GM12878 (cell line): ENCODE results near the gene MSI2. TPM values are rescaled to one million over a fixed set of nuclear protein-coding genes. Genes with fewer than 3 reads are reported as not detected.

Experiments used
- BMI1 ChIP-seq: fragments of 450-650 bp; IDR thresholded peaks from 2 replicates; pipeline ENCODE4 v1.6.1; 2016; ENCODE audit warnings: mild to moderate bottlenecking, moderate library complexity, borderline replicate concordance
- CEBPB ChIP-seq, 2 experiments: fragments of 150-350 bp in 1 of 2; IDR thresholded peaks; 2 replicates each; pipeline ENCODE4 v1.6.1; 2012 to 2014; ENCODE audit warnings: low read depth in 2 of 2, low read length in 2 of 2, borderline replicate concordance in 1 of 2, inconsistent platforms in 1 of 2
- CHD1 ChIP-seq: IDR thresholded peaks from 2 replicates; pipeline ENCODE4 v1.6.1; 2012; ENCODE audit warnings: low read depth, low read length, improper control_type of control experiment
- CREM ChIP-seq: IDR thresholded peaks from 2 replicates; pipeline ENCODE4 v1.6.1; 2014; ENCODE audit warnings: antibody characterized with exemption, low read depth
- EED ChIP-seq: sonication (generic); IDR thresholded peaks from 2 replicates; pipeline ENCODE4 v1.6.1; 2016; ENCODE audit warnings: antibody characterized with exemption, low read depth
- KAT2A ChIP-seq: conservative IDR thresholded peaks from 2 replicates; pipeline ENCODE4 v1.6.1; 2011; ENCODE audit warnings: low read depth, low read length; ENCODE audit not compliant: control insufficient read depth
- NR2F1 ChIP-seq: fragments of 450-650 bp; conservative IDR thresholded peaks from 2 replicates; pipeline ENCODE4 v1.6.1; 2017; ENCODE audit warnings: mild to moderate bottlenecking
- POLR2A ChIP-seq: IDR thresholded peaks from 2 replicates; pipeline ENCODE4 v1.6.1; 2011; ENCODE audit warnings: low read depth, mild to moderate bottlenecking, low read length
- RAD21 ChIP-seq: IDR thresholded peaks from 2 replicates; pipeline ENCODE4 v1.6.1; 2011; ENCODE audit warnings: mild to moderate bottlenecking, low read depth, low read length, moderate library complexity; ENCODE audit not compliant: insufficient read depth
- RFX5 ChIP-seq: IDR thresholded peaks from 2 replicates; pipeline ENCODE4 v1.6.1; 2011; ENCODE audit warnings: low read depth, low read length, improper control_type of control experiment
- SMC3 ChIP-seq: IDR thresholded peaks from 2 replicates; pipeline ENCODE4 v1.6.1; 2011; ENCODE audit warnings: low read length, improper control_type of control experiment, borderline replicate concordance
- polyA plus RNA-seq, 11 experiments: library from polyadenylated mRNA; depleted of rRNA in 4 of 11; unstranded in 6 of 11; stranded (reverse) in 5 of 11; fragments of >200 nt; fragmentation: Nextera tagmentation in 4 of 11; fragmentation: Illumina TruSeq in 1 of 11; extraction: Ambion mirVana in 4 of 11; extraction: Trizol in 1 of 11; gene quantifications; 1 replicate in 1 of 11; 2 replicates in 10 of 11; pipeline versions ENCODE4 v1.2.1 to v1.2.3, GENCODE V29; 2011 to 2016; ENCODE audit warnings: inconsistent platforms in 2 of 11, missing spikeins in 2 of 11, low read depth in 1 of 11
- total RNA-seq, 4 experiments: library from RNA; depleted of rRNA in 3 of 4; stranded (reverse); fragments of >200 nt in 3 of 4; fragmentation: Illumina TruSeq in 1 of 4; extraction: Trizol in 1 of 4; gene quantifications; 2 replicates each; pipeline versions ENCODE4 v1.2.1 to v1.2.3, GENCODE V29; 2013 to 2021
- TF ChIP-seq, protein P1 (sequence below): fragments of 450-650 bp; IDR thresholded peaks from 2 replicates; pipeline ENCODE4 v1.6.1; 2014; ENCODE audit warnings: mild to moderate bottlenecking
- TF ChIP-seq, protein P2 (sequence below): IDR thresholded peaks from 2 replicates; pipeline ENCODE4 v1.6.1; 2012; ENCODE audit warnings: mild to moderate bottlenecking, low read depth, low read length
- TF ChIP-seq, protein P3 (sequence below): fragments of 450-650 bp; conservative IDR thresholded peaks from 2 replicates; pipeline ENCODE4 v1.6.1; 2017; ENCODE audit warnings: mild to moderate bottlenecking, moderate library complexity

The MSI2 gene
- total and polyA plus RNA-seq, 10 of the 15 experiments (the other 5 are each of a cell fraction or from before 2014, with no cell fraction given): 6.1 to 76.1 (median 42.0) TPM

DNA sequence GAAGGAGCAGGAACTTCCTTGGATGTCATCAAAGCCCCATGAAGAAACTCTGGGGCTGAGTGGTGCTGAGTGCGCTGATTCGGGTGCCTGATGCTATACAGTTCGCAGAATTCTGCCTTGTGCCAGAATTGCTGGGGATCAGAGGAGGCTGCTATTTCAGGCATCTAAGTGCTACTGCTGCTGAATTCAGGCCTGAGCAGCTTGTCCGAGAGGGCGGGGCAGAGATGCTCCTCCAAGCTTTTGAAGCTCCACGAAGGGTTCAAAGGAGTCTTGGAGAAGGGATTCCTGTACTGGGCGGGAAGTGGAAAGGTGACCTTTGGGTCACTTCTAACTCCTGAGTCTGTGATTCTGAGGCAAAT, 260.9 kb downstream of the MSI2 start (continued):
- TF ChIP-seq CREM (no peak), EED (no peak), SMC3 (no peak), BMI1 (no peak), CHD1 (no peak), KAT2A (no peak), POLR2A (no peak), RAD21 (no peak), RFX5 (no peak), NR2F1 (no peak), CEBPB (IDR thresholded peaks at IDR 0.05; ENCODE audit: borderline replicate concordance in 1 of 2, low read depth in 2 of 2, low read length in 2 of 2) (no peak)
- TF ChIP-seq, protein P1, sequence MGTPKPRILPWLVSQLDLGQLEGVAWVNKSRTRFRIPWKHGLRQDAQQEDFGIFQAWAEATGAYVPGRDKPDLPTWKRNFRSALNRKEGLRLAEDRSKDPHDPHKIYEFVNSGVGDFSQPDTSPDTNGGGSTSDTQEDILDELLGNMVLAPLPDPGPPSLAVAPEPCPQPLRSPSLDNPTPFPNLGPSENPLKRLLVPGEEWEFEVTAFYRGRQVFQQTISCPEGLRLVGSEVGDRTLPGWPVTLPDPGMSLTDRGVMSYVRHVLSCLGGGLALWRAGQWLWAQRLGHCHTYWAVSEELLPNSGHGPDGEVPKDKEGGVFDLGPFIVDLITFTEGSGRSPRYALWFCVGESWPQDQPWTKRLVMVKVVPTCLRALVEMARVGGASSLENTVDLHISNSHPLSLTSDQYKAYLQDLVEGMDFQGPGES: no peak
- TF ChIP-seq, protein P2, sequence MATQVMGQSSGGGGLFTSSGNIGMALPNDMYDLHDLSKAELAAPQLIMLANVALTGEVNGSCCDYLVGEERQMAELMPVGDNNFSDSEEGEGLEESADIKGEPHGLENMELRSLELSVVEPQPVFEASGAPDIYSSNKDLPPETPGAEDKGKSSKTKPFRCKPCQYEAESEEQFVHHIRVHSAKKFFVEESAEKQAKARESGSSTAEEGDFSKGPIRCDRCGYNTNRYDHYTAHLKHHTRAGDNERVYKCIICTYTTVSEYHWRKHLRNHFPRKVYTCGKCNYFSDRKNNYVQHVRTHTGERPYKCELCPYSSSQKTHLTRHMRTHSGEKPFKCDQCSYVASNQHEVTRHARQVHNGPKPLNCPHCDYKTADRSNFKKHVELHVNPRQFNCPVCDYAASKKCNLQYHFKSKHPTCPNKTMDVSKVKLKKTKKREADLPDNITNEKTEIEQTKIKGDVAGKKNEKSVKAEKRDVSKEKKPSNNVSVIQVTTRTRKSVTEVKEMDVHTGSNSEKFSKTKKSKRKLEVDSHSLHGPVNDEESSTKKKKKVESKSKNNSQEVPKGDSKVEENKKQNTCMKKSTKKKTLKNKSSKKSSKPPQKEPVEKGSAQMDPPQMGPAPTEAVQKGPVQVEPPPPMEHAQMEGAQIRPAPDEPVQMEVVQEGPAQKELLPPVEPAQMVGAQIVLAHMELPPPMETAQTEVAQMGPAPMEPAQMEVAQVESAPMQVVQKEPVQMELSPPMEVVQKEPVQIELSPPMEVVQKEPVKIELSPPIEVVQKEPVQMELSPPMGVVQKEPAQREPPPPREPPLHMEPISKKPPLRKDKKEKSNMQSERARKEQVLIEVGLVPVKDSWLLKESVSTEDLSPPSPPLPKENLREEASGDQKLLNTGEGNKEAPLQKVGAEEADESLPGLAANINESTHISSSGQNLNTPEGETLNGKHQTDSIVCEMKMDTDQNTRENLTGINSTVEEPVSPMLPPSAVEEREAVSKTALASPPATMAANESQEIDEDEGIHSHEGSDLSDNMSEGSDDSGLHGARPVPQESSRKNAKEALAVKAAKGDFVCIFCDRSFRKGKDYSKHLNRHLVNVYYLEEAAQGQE: no peak
- TF ChIP-seq, protein P3, sequence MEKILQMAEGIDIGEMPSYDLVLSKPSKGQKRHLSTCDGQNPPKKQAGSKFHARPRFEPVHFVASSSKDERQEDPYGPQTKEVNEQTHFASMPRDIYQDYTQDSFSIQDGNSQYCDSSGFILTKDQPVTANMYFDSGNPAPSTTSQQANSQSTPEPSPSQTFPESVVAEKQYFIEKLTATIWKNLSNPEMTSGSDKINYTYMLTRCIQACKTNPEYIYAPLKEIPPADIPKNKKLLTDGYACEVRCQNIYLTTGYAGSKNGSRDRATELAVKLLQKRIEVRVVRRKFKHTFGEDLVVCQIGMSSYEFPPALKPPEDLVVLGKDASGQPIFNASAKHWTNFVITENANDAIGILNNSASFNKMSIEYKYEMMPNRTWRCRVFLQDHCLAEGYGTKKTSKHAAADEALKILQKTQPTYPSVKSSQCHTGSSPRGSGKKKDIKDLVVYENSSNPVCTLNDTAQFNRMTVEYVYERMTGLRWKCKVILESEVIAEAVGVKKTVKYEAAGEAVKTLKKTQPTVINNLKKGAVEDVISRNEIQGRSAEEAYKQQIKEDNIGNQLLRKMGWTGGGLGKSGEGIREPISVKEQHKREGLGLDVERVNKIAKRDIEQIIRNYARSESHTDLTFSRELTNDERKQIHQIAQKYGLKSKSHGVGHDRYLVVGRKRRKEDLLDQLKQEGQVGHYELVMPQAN: no peak
